Measurements from ENCODE around the gene ROCK1.

The ROCK1 gene

GRCh38 chr18:21052385-21052784, 59.2 kb downstream of the ROCK1 start:
- H3K27ac ChIP-seq (ENCODE audit: low read depth, low read length) = no peak overlapping the region
- no peak overlapping the region for H3K4me2 ChIP-seq (ENCODE audit: low read depth, low read length, poor library complexity, severe bottlenecking)
- no peak overlapping the region for H2AFZ ChIP-seq (ENCODE audit: low read depth, low read length, severe bottlenecking)
- TF ChIP-seq EZH2phosphoT487 (conservative IDR thresholded peaks at IDR 0.05; ENCODE audit: low read length) (no peak), CTCF (IDR thresholded peaks at IDR 0.05; ENCODE audit: insufficient read depth, low read length, poor library complexity, severe bottlenecking) (no peak)
- peaks cover 6% of the 10 kb centered on the region; the same call in 1 of the 2 replicates for H3K36me3 ChIP-seq (ENCODE audit: low read length)
- H3K9me3 ChIP-seq (ENCODE audit: insufficient read depth, low read length) = no peaks in the 10 kb centered on the region
- H3K9ac ChIP-seq (ENCODE audit: low read length) = no peak overlapping the region
- no peak overlapping the region for H3K4me3 ChIP-seq (ENCODE audit: insufficient read depth, low read length, poor library complexity, severe bottlenecking)
- H4K20me1 ChIP-seq (ENCODE audit: low read depth, low read length) = peaks cover 14% of the 10 kb centered on the region; the same call in 1 of the 2 replicates
- H3K27me3 ChIP-seq (ENCODE audit: low read length) = no peaks in the 10 kb centered on the region
- H3K9me2 ChIP-seq (replicated peaks; ENCODE audit: insufficient read depth, low read length) = no peaks in the 10 kb centered on the region
- peaks cover 79% of the 10 kb centered on the region for H3K79me2 ChIP-seq (ENCODE audit: insufficient read depth, low read length)
- H3F3A ChIP-seq (ENCODE audit: insufficient read depth) = peaks cover 10% of the 10 kb centered on the region

- Histone ChIP-seq H2AFZ (ENCODE audit: low read depth, low read length, severe bottlenecking) (no peak overlapping the region), H3K79me2 (ENCODE audit: insufficient read depth, low read length) (peaks cover 74% of the 10 kb centered on the region), H3K4me2 (ENCODE audit: low read depth, low read length, poor library complexity, severe bottlenecking) (no peak overlapping the region), H3K27me3 (ENCODE audit: low read length) (no peaks in the 10 kb centered on the region), H3K27ac (ENCODE audit: low read depth, low read length) (no peak overlapping the region), H3K36me3 (ENCODE audit: low read length) (peaks cover 9% of the 10 kb centered on the region; the same call in 1 of the 2 replicates), H3K9ac (ENCODE audit: low read length) (no peak overlapping the region), H4K20me1 (ENCODE audit: low read depth, low read length) (peaks cover 12% of the 10 kb centered on the region; the same call in 1 of the 2 replicates), H3K9me2 (replicated peaks; ENCODE audit: insufficient read depth, low read length) (no peaks in the 10 kb centered on the region), H3K9me3 (ENCODE audit: insufficient read depth, low read length) (no peaks in the 10 kb centered on the region), H3K4me3 (ENCODE audit: insufficient read depth, low read length, poor library complexity, severe bottlenecking) (no peak overlapping the region), H3F3A (ENCODE audit: insufficient read depth) (peaks cover 12% of the 10 kb centered on the region)
- TF ChIP-seq CTCF (IDR thresholded peaks at IDR 0.05; ENCODE audit: insufficient read depth, low read length, poor library complexity, severe bottlenecking) (no peak), EZH2phosphoT487 (conservative IDR thresholded peaks at IDR 0.05; ENCODE audit: low read length) (no peak)
Measured at GRCh38 chr18:21051620-21052019, 60.0 kb downstream of the ROCK1 start.

- H3K4me2 ChIP-seq (ENCODE audit: low read depth, low read length, poor library complexity, severe bottlenecking) = no peak overlapping the region
- no peak overlapping the region for H2AFZ ChIP-seq (ENCODE audit: low read depth, low read length, severe bottlenecking)
- no peak overlapping the region for H3K27ac ChIP-seq (ENCODE audit: low read depth, low read length)
- H3K79me2 ChIP-seq (ENCODE audit: insufficient read depth, low read length) = peaks cover 58% of the 10 kb centered on the region
- no peaks in the 10 kb centered on the region for H3K9me3 ChIP-seq (ENCODE audit: insufficient read depth, low read length)
- H3K9ac ChIP-seq (ENCODE audit: low read length) = no peak overlapping the region
- H3F3A ChIP-seq (ENCODE audit: insufficient read depth) = peaks cover 16% of the 10 kb centered on the region
- TF ChIP-seq EZH2phosphoT487 (conservative IDR thresholded peaks at IDR 0.05; ENCODE audit: low read length) (no peak), CTCF (IDR thresholded peaks at IDR 0.05; ENCODE audit: insufficient read depth, low read length, poor library complexity, severe bottlenecking) (no peak)
- 0 out of 2 replicates have a peak, but pooled peaks cover 6% of the 10 kb centered on the region for H4K20me1 ChIP-seq (ENCODE audit: low read depth, low read length)
- H3K27me3 ChIP-seq (ENCODE audit: low read length) = no peaks in the 10 kb centered on the region
- H3K36me3 ChIP-seq (ENCODE audit: low read length) = peaks cover 25% of the 10 kb centered on the region; the same call in 1 of the 2 replicates
- no peaks in the 10 kb centered on the region for H3K9me2 ChIP-seq (replicated peaks; ENCODE audit: insufficient read depth, low read length)
- no peak overlapping the region for H3K4me3 ChIP-seq (ENCODE audit: insufficient read depth, low read length, poor library complexity, severe bottlenecking)
Measured at GRCh38 chr18:21049306-21049705, 62.3 kb downstream of the ROCK1 start.

Measured in SU-DHL-6 (cell line).